MM.1S (cell line): ENCODE data around the gene KLK1.

Experiments used
- DNase-seq: peaks from one replicate; pipeline ENCODE4 v3.0.0-alpha.2; 2015
- H2AFZ ChIP-seq: fragments of 300-600 bp; sonication (generic); 2 replicates; pipeline ENCODE4 v1.6.0; 2016; ENCODE audit warnings: antibody characterized with exemption, low read length
- H3F3A ChIP-seq: fragments of 300-600 bp; sonication (generic); 2 replicates; pipeline ENCODE4 v1.6.1; 2016; ENCODE audit warnings: mild to moderate bottlenecking, antibody characterized with exemption, low read length, moderate library complexity, mixed read lengths; ENCODE audit not compliant: insufficient read depth
- H3K27ac ChIP-seq: fragments of 300-600 bp; sonication (generic); 2 replicates; pipeline ENCODE4 v1.5.1; 2016; ENCODE audit warnings: mild to moderate bottlenecking, low read length
- H3K27me3 ChIP-seq: fragments of 300-600 bp; sonication (generic); replicated peaks from 2 replicates; pipeline ENCODE4 v1.6.0; 2016; ENCODE audit warnings: low read length; ENCODE audit not compliant: insufficient read depth
- H3K36me3 ChIP-seq: fragments of 300-600 bp; sonication (generic); replicated peaks from 2 replicates; pipeline ENCODE4 v1.6.1; 2016; ENCODE audit warnings: mild to moderate bottlenecking, low read length, mixed read lengths; ENCODE audit not compliant: insufficient read depth
- H3K4me1 ChIP-seq: fragments of 300-600 bp; sonication (generic); 2 replicates; pipeline ENCODE4 v1.6.1; 2016; ENCODE audit warnings: low read length, mixed read lengths
- H3K4me2 ChIP-seq: fragments of 300-600 bp; sonication (generic); 2 replicates; pipeline ENCODE4 v1.6.0; 2016; ENCODE audit warnings: low read depth, low read length
- H3K4me3 ChIP-seq: fragments of 300-600 bp; sonication (generic); 2 replicates; pipeline ENCODE4 v1.5.1; 2016; ENCODE audit warnings: low read length, mixed read lengths
- H3K79me2 ChIP-seq: fragments of 300-600 bp; sonication (generic); 2 replicates; pipeline ENCODE4 v1.6.1; 2016; ENCODE audit warnings: mixed run types, low read length, mixed read lengths
- H3K9ac ChIP-seq: fragments of 300-600 bp; sonication (generic); 2 replicates; pipeline ENCODE4 v1.6.1; 2016; ENCODE audit warnings: low read length, mixed read lengths
- H3K9me2 ChIP-seq: fragments of 300-600 bp; sonication (generic); replicated peaks from 2 replicates; pipeline ENCODE4 v1.6.1; 2016; ENCODE audit warnings: mild to moderate bottlenecking, low read length, mixed read lengths; ENCODE audit not compliant: insufficient read depth
- H3K9me3 ChIP-seq: fragments of 300-600 bp; sonication (generic); replicated peaks from 2 replicates; pipeline ENCODE4 v1.6.1; 2016; ENCODE audit warnings: mild to moderate bottlenecking, low read length, mixed read lengths; ENCODE audit not compliant: insufficient read depth
- H4K20me1 ChIP-seq: fragments of 300-600 bp; sonication (generic); 2 replicates; pipeline ENCODE4 v1.6.1; 2016; ENCODE audit warnings: mild to moderate bottlenecking, low read length, moderate library complexity, mixed read lengths; ENCODE audit not compliant: insufficient read depth
- CTCF ChIP-seq: fragments of 300-600 bp; sonication (generic); IDR thresholded peaks from 2 replicates; pipeline ENCODE4 v1.5.1; 2016; ENCODE audit warnings: antibody characterized with exemption, low read length, mixed read lengths
- EZH2 ChIP-seq: fragments of 300-600 bp; sonication (generic); optimal IDR thresholded peaks from 2 replicates; pipeline ENCODE3; 2017; ENCODE audit warnings: low read depth, mild to moderate bottlenecking, antibody characterized with exemption, low read length, mixed read lengths
- EZH2phosphoT487 ChIP-seq: fragments of 300-600 bp; sonication (generic); IDR thresholded peaks from 2 replicates; pipeline ENCODE4 v1.6.1; 2018; ENCODE audit warnings: antibody characterized with exemption, low read length

The KLK1 gene

GRCh38 chr19:50790922-50791467 lies 32.6 kb downstream of the KLK1 start:
- Histone ChIP-seq H3K4me3 (no peak overlapping the region), H3K4me2 (no peak overlapping the region), H3K36me3 (no peaks in the 10 kb centered on the region), H4K20me1 (no peaks in the 10 kb centered on the region), H3K4me1 (peaks cover 11% of the 10 kb centered on the region; the same call in 1 of the 2 replicates), H2AFZ (no peak overlapping the region), H3K9ac (no peak overlapping the region), H3K27me3 (peaks cover 6% of the 10 kb centered on the region), H3F3A (peaks cover 17% of the 10 kb centered on the region), H3K27ac (no peak overlapping the region), H3K9me2 (no peaks in the 10 kb centered on the region), H3K79me2 (no peaks in the 10 kb centered on the region), H3K9me3 (no peaks in the 10 kb centered on the region)
- TF ChIP-seq EZH2: no peak
- TF ChIP-seq EZH2phosphoT487: no peak
- no peak for TF ChIP-seq CTCF
- no peak for DNase-seq

- Histone ChIP-seq H3F3A (peaks cover 11% of the 10 kb centered on the region; the same call in 1 of the 2 replicates), H3K9ac (no peak within 1 kb of the TSS), H3K9me3 (no peaks in the 10 kb centered on the region), H4K20me1 (no peaks in the 10 kb centered on the region), H3K4me3 (no peak within 1 kb of the TSS), H3K36me3 (no peaks in the 10 kb centered on the region), H3K9me2 (no peaks in the 10 kb centered on the region), H3K79me2 (no peaks in the 10 kb centered on the region), H3K4me1 (peaks cover 11% of the 10 kb centered on the region; the same call in 1 of the 2 replicates), H3K27me3 (peaks cover 12% of the 10 kb centered on the region), H3K4me2 (no peak within 1 kb of the TSS), H2AFZ (no peak within 1 kb of the TSS), H3K27ac (no peak within 1 kb of the TSS)
- TF ChIP-seq EZH2phosphoT487: no peak
- TF ChIP-seq CTCF: no peak
- TF ChIP-seq EZH2: no peak
- no peak for DNase-seq
These were observed 33.2 kb downstream of the KLK1 start, which contains the start of gene ACP4 for GRCh38 chr19:50790396-50790795. ACP4 (plus strand) TSS chr19:50790415; CDS start chr19:50790415, 0 bp downstream.

- TF ChIP-seq EZH2 (no peak), EZH2phosphoT487 (no peak), CTCF (no peak)
- Histone ChIP-seq H3K9ac (no peak overlapping the region), H2AFZ (no peak overlapping the region)
These were observed 38.3 kb downstream of the KLK1 start for GRCh38 chr19:50785329-50785728.

More at GRCh38 chr19:50785329-50785728, 38.3 kb downstream of the KLK1 start:
- Histone ChIP-seq H3F3A (no peaks in the 10 kb centered on the region), H3K4me2 (no peak overlapping the region), H3K27me3 (peaks cover 40% of the 10 kb centered on the region), H3K27ac (no peak overlapping the region), H3K79me2 (no peaks in the 10 kb centered on the region), H3K9me2 (no peaks in the 10 kb centered on the region), H3K4me1 (no peaks in the 10 kb centered on the region), H3K9me3 (no peaks in the 10 kb centered on the region), H4K20me1 (no peaks in the 10 kb centered on the region), H3K4me3 (no peak overlapping the region), H3K36me3 (no peaks in the 10 kb centered on the region)
- no peak for DNase-seq
